ENCODE results near the gene F2RL3.

F2RL3 gene

GRCh38 chr19:16888629-16889365 is at the start of gene F2RL3:
TSS of gene F2RL3 (plus strand) at chr19:16888999. CDS start at chr19:16889190, 191 bp downstream.
- POLR2A ChIA-PET: no interaction called here
- CTCF ChIA-PET: no interaction called here

DNA sequence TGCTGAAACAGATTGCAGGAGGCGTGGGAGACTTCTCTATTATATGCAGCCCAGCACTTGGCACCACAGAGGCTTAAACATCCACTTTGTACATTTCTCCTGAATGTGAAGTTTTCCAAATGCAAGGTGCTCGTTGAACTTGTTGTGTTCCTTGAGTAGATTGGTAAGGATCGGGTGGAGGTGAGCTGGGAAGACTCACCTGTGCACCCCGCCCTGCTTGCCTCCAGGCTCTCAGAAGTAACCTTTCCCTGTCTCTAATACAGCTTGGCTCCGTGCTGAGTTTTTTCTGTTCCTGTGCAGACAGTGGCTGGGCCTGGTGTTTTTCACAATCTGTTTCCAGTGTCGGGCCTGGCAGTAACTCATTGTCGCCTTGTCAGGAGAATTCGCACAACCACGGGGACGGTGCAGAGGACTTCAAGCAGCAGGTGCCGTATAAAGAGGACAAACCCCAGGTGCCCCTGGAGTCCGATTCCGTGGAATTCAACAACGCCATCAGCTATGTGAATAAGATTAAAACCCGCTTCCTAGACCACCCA is 47.3 kb upstream of the F2RL3 start:
- ChIA-PET CTCF (no interaction called here), POLR2A (no interaction called here)
- TF ChIP-seq LEF1 (IDR thresholded peaks at IDR 0.05; ENCODE audit: borderline replicate concordance) (no peak), FOXK2 (IDR thresholded peaks at IDR 0.05) (no peak), NFRKB (IDR thresholded peaks at IDR 0.05) (no peak), TARDBP (IDR thresholded peaks at IDR 0.05) (no peak), FOXA1 (IDR thresholded peaks at IDR 0.05) (no peak), PKNOX1 (IDR thresholded peaks at IDR 0.05) (no peak), ZNF384 (IDR thresholded peaks at IDR 0.05) (no peak), SP1 (IDR thresholded peaks at IDR 0.05) (no peak), L3MBTL2 (conservative IDR thresholded peaks at IDR 0.05) (no peak), BHLHE40 (IDR thresholded peaks at IDR 0.05; ENCODE audit: borderline replicate concordance) (no peak), SUZ12 (IDR thresholded peaks at IDR 0.05) (no peak), ELF4 (IDR thresholded peaks at IDR 0.05) (no peak), HDGF (IDR thresholded peaks at IDR 0.05; ENCODE audit: borderline replicate concordance) (no peak), ARNT (IDR thresholded peaks at IDR 0.05) (no peak)
- no peak for DNase-seq (ENCODE audit: extremely low spot score)

More at GRCh38 chr19:16888629-16889365, at the start of gene F2RL3:
- no peak for DNase-seq (ENCODE audit: extremely low spot score)
- no peak for TF ChIP-seq TARDBP (IDR thresholded peaks at IDR 0.05)
- TF ChIP-seq FOXA1 (IDR thresholded peaks at IDR 0.05): no peak
- TF ChIP-seq CTBP1 (IDR thresholded peaks at IDR 0.05; ENCODE audit: borderline replicate concordance): no peak
- no peak for TF ChIP-seq FOXK2 (IDR thresholded peaks at IDR 0.05)
- TF ChIP-seq NFRKB (IDR thresholded peaks at IDR 0.05): no peak
- no peak for TF ChIP-seq SP1 (IDR thresholded peaks at IDR 0.05)

GRCh38 chr19:16846901-16847300 is 41.9 kb upstream of the F2RL3 start:
- POLR2A ChIA-PET: interaction anchor here (0.7 kb wide), 2 partner anchors 16 to 18 kb away, joined by 3 read pairs; partner anchors contain the start of gene SIN3B
- CTCF ChIA-PET: no interaction called here
- no peak for TF ChIP-seq L3MBTL2 (conservative IDR thresholded peaks at IDR 0.05)
- TF ChIP-seq FOXK2 (IDR thresholded peaks at IDR 0.05): no peak
- no peak for TF ChIP-seq FOXA1 (IDR thresholded peaks at IDR 0.05)
- TF ChIP-seq FOXM1 (IDR thresholded peaks at IDR 0.05; ENCODE audit: borderline replicate concordance): no peak
- TF ChIP-seq LEF1 (IDR thresholded peaks at IDR 0.05; ENCODE audit: borderline replicate concordance): no peak
- no peak for TF ChIP-seq TARDBP (IDR thresholded peaks at IDR 0.05)
- no peak for TF ChIP-seq BHLHE40 (IDR thresholded peaks at IDR 0.05; ENCODE audit: borderline replicate concordance)
- TF ChIP-seq SUZ12 (IDR thresholded peaks at IDR 0.05): no peak
- no peak for TF ChIP-seq PKNOX1 (IDR thresholded peaks at IDR 0.05)
- TF ChIP-seq NFRKB (IDR thresholded peaks at IDR 0.05): no peak
- no peak for TF ChIP-seq ARNT (IDR thresholded peaks at IDR 0.05)
- TF ChIP-seq HDGF (IDR thresholded peaks at IDR 0.05; ENCODE audit: borderline replicate concordance): no peak
- no peak for DNase-seq (ENCODE audit: extremely low spot score)

GRCh38 chr19:16847430-16847829 is 41.4 kb upstream of the F2RL3 start:
- TF ChIP-seq SP1 (IDR thresholded peaks at IDR 0.05) (no peak), L3MBTL2 (conservative IDR thresholded peaks at IDR 0.05) (no peak), BHLHE40 (IDR thresholded peaks at IDR 0.05; ENCODE audit: borderline replicate concordance) (no peak), FOXK2 (IDR thresholded peaks at IDR 0.05) (no peak), HDGF (IDR thresholded peaks at IDR 0.05; ENCODE audit: borderline replicate concordance) (no peak), CTBP1 (IDR thresholded peaks at IDR 0.05; ENCODE audit: borderline replicate concordance) (no peak), TARDBP (IDR thresholded peaks at IDR 0.05) (no peak), PKNOX1 (IDR thresholded peaks at IDR 0.05) (no peak), LEF1 (IDR thresholded peaks at IDR 0.05; ENCODE audit: borderline replicate concordance) (no peak), ELF4 (IDR thresholded peaks at IDR 0.05) (no peak), ARNT (IDR thresholded peaks at IDR 0.05) (no peak), SUZ12 (IDR thresholded peaks at IDR 0.05) (no peak), FOXA1 (IDR thresholded peaks at IDR 0.05) (no peak)
- ChIA-PET CTCF (no interaction called here), POLR2A (interaction anchor here (0.7 kb wide), 2 partner anchors 16 to 18 kb away, joined by 3 read pairs; partner anchors contain the start of gene SIN3B)
- no peak for DNase-seq (ENCODE audit: extremely low spot score)

DNA sequence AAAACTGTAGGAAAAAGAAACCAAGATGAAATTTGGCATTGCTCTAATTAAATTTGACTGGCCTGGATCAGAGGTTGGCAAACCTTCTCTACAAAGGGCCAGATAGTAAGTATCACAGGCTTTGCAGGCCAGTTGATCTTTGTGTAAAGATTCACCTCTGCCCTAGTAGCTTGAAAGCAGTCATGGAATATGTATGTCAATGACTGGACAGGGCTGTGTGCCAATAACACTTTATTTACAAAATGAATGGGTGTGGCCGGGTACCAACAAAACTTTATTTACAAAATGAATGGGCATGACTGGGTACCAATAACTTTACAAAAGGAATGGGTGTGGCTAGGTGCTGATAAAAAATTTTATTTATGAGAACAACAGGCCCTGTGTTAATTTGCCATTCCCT is 39.6 kb upstream of the F2RL3 start:
- ChIA-PET CTCF (no interaction called here), POLR2A (no interaction called here)
- TF ChIP-seq FOXM1 (IDR thresholded peaks at IDR 0.05; ENCODE audit: borderline replicate concordance): no peak
- TF ChIP-seq NFRKB (IDR thresholded peaks at IDR 0.05): no peak
- TF ChIP-seq BHLHE40 (IDR thresholded peaks at IDR 0.05; ENCODE audit: borderline replicate concordance): no peak
- TF ChIP-seq ARNT (IDR thresholded peaks at IDR 0.05): no peak
- TF ChIP-seq TARDBP (IDR thresholded peaks at IDR 0.05): no peak
- DNase-seq (ENCODE audit: extremely low spot score): no peak

DNA sequence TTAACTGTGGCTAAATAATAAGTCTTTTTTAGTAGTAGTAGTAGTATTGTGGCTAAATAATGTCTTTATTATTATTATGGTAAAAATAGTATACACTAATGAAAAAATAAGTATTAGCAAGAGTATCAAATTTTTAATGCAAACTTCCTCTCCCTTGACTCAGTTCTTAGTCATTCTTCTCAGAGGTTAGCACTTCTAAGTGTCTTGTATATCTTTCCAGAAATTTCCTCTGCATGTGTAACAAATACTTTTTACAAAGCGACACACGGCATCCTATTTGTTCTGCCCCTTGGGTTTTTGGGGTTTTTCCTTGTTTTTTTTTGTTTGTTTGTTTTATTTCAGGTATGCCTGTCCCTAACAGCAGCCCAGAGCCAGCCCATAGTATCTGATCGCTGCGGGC is 38.7 kb upstream of the F2RL3 start:
- ChIA-PET POLR2A (no interaction called here), CTCF (no interaction called here)
- no peak for DNase-seq (ENCODE audit: extremely low spot score)
- no peak for TF ChIP-seq PKNOX1 (IDR thresholded peaks at IDR 0.05)
- TF ChIP-seq FOXK2 (IDR thresholded peaks at IDR 0.05): no peak
- no peak for TF ChIP-seq ELF4 (IDR thresholded peaks at IDR 0.05)
- TF ChIP-seq ZNF384 (IDR thresholded peaks at IDR 0.05): no peak
- no peak for TF ChIP-seq HDGF (IDR thresholded peaks at IDR 0.05; ENCODE audit: borderline replicate concordance)
- TF ChIP-seq BHLHE40 (IDR thresholded peaks at IDR 0.05; ENCODE audit: borderline replicate concordance): no peak
- no peak for TF ChIP-seq ARNT (IDR thresholded peaks at IDR 0.05)
- no peak for TF ChIP-seq FOXA1 (IDR thresholded peaks at IDR 0.05)
- TF ChIP-seq LEF1 (IDR thresholded peaks at IDR 0.05; ENCODE audit: borderline replicate concordance): no peak
- TF ChIP-seq SUZ12 (IDR thresholded peaks at IDR 0.05): no peak
- no peak for TF ChIP-seq FOXM1 (IDR thresholded peaks at IDR 0.05; ENCODE audit: borderline replicate concordance)
- no peak for TF ChIP-seq CTBP1 (IDR thresholded peaks at IDR 0.05; ENCODE audit: borderline replicate concordance)
- TF ChIP-seq SP1 (IDR thresholded peaks at IDR 0.05): no peak
